ENCODE data around the gene CSNK1G1.
"Not testable (repeated sequence)": the region's sequence is repeated elsewhere in the genome, so short reads cannot be mapped to it uniquely, and the experiment has no call there.

CSNK1G1 gene

GRCh38 chr15:64233299-64233698 is 122.7 kb downstream of the CSNK1G1 start:
- Histone ChIP-seq H3K36me3 (ENCODE audit: control insufficient read depth, insufficient read depth, low read length) (no peaks in the 10 kb centered on the region), H3K4me3 (ENCODE audit: insufficient read depth, low read depth, low read length, poor library complexity, severe bottlenecking) (no peak overlapping the region), H3K9me3 (ENCODE audit: control insufficient read depth, low read length) (no peaks in the 10 kb centered on the region), H3K27me3 (replicated peaks; ENCODE audit: control insufficient read depth, insufficient read depth, low read length, poor library complexity, severe bottlenecking) (no peaks in the 10 kb centered on the region), H3K27ac (ENCODE audit: insufficient read depth, low read length, poor library complexity, severe bottlenecking) (no peak overlapping the region), H3K4me1 (ENCODE audit: control insufficient read depth, insufficient read depth, low read length, poor library complexity, severe bottlenecking) (no peaks in the 10 kb centered on the region)
- DNase-seq, result no peak

GRCh38 chr15:64232400-64232799 is 123.6 kb downstream of the CSNK1G1 start:
- Histone ChIP-seq H3K27me3 (replicated peaks; ENCODE audit: control insufficient read depth, insufficient read depth, low read length, poor library complexity, severe bottlenecking) (no peaks in the 10 kb centered on the region), H3K9me3 (ENCODE audit: control insufficient read depth, low read length) (no peaks in the 10 kb centered on the region), H3K4me1 (ENCODE audit: control insufficient read depth, insufficient read depth, low read length, poor library complexity, severe bottlenecking) (no peaks in the 10 kb centered on the region), H3K36me3 (ENCODE audit: control insufficient read depth, insufficient read depth, low read length) (no peaks in the 10 kb centered on the region), H3K4me3 (ENCODE audit: insufficient read depth, low read depth, low read length, poor library complexity, severe bottlenecking) (no peak overlapping the region), H3K27ac (ENCODE audit: insufficient read depth, low read length, poor library complexity, severe bottlenecking) (no peak overlapping the region)
- no peak for DNase-seq

GRCh38 chr15:64229129-64229724 is 126.7 kb downstream of the CSNK1G1 start:
- Histone ChIP-seq H3K4me1 (ENCODE audit: control insufficient read depth, insufficient read depth, low read length, poor library complexity, severe bottlenecking) (no peaks in the 10 kb centered on the region), H3K27ac (ENCODE audit: insufficient read depth, low read length, poor library complexity, severe bottlenecking) (no peak overlapping the region), H3K9me3 (ENCODE audit: control insufficient read depth, low read length) (no peaks in the 10 kb centered on the region), H3K36me3 (ENCODE audit: control insufficient read depth, insufficient read depth, low read length) (no peaks in the 10 kb centered on the region), H3K4me3 (ENCODE audit: insufficient read depth, low read depth, low read length, poor library complexity, severe bottlenecking) (no peak overlapping the region), H3K27me3 (replicated peaks; ENCODE audit: control insufficient read depth, insufficient read depth, low read length, poor library complexity, severe bottlenecking) (no peaks in the 10 kb centered on the region)
- no peak for DNase-seq

- Histone ChIP-seq H3K36me3 (ENCODE audit: control insufficient read depth, insufficient read depth, low read length) (no peaks in the 10 kb centered on the region), H3K27ac (ENCODE audit: insufficient read depth, low read length, poor library complexity, severe bottlenecking) (no peak overlapping the region), H3K4me1 (ENCODE audit: control insufficient read depth, insufficient read depth, low read length, poor library complexity, severe bottlenecking) (no peaks in the 10 kb centered on the region), H3K9me3 (ENCODE audit: control insufficient read depth, low read length) (no peaks in the 10 kb centered on the region), H3K4me3 (ENCODE audit: insufficient read depth, low read depth, low read length, poor library complexity, severe bottlenecking) (no peak overlapping the region), H3K27me3 (replicated peaks; ENCODE audit: control insufficient read depth, insufficient read depth, low read length, poor library complexity, severe bottlenecking) (no peaks in the 10 kb centered on the region)
- DNase-seq, result no peak
These were observed 130.2 kb downstream of the CSNK1G1 start for GRCh38 chr15:64225804-64226203.

- no peaks in the 10 kb centered on the region for H3K36me3 ChIP-seq (ENCODE audit: control insufficient read depth, insufficient read depth, low read length)
- no peak overlapping the region for H3K27ac ChIP-seq (ENCODE audit: insufficient read depth, low read length, poor library complexity, severe bottlenecking)
- H3K4me1 ChIP-seq (ENCODE audit: control insufficient read depth, insufficient read depth, low read length, poor library complexity, severe bottlenecking), result no peaks in the 10 kb centered on the region
- no peaks in the 10 kb centered on the region for H3K9me3 ChIP-seq (ENCODE audit: control insufficient read depth, low read length)
- no peak for DNase-seq
- H3K4me3 ChIP-seq (ENCODE audit: insufficient read depth, low read depth, low read length, poor library complexity, severe bottlenecking), result no peak overlapping the region
- H3K27me3 ChIP-seq (replicated peaks; ENCODE audit: control insufficient read depth, insufficient read depth, low read length, poor library complexity, severe bottlenecking), result no peaks in the 10 kb centered on the region
These were observed 131.5 kb downstream of the CSNK1G1 start for GRCh38 chr15:64224511-64224910.

- no peak overlapping the region for H3K4me3 ChIP-seq (ENCODE audit: insufficient read depth, low read depth, low read length, poor library complexity, severe bottlenecking)
- DNase-seq, result no peak
- H3K4me1 ChIP-seq (ENCODE audit: control insufficient read depth, insufficient read depth, low read length, poor library complexity, severe bottlenecking), result no peaks in the 10 kb centered on the region
- H3K9me3 ChIP-seq (ENCODE audit: control insufficient read depth, low read length), result no peaks in the 10 kb centered on the region
- no peaks in the 10 kb centered on the region for H3K36me3 ChIP-seq (ENCODE audit: control insufficient read depth, insufficient read depth, low read length)
- H3K27ac ChIP-seq (ENCODE audit: insufficient read depth, low read length, poor library complexity, severe bottlenecking), result no peak overlapping the region
- no peaks in the 10 kb centered on the region for H3K27me3 ChIP-seq (replicated peaks; ENCODE audit: control insufficient read depth, insufficient read depth, low read length, poor library complexity, severe bottlenecking)
These were observed 132.1 kb downstream of the CSNK1G1 start for GRCh38 chr15:64223882-64224281.

GRCh38 chr15:64222573-64223366 is 133.2 kb downstream of the CSNK1G1 start:
- no peak overlapping the region for H3K27ac ChIP-seq (ENCODE audit: insufficient read depth, low read length, poor library complexity, severe bottlenecking)
- no peaks in the 10 kb centered on the region for H3K27me3 ChIP-seq (replicated peaks; ENCODE audit: control insufficient read depth, insufficient read depth, low read length, poor library complexity, severe bottlenecking)
- DNase-seq, result no peak

GRCh38 chr15:64221911-64222310 is 134.1 kb downstream of the CSNK1G1 start:
- not testable (repeated sequence) for H3K9me3 ChIP-seq (ENCODE audit: control insufficient read depth, low read length); H3K27me3 ChIP-seq (replicated peaks; ENCODE audit: control insufficient read depth, insufficient read depth, low read length, poor library complexity, severe bottlenecking); DNase-seq; H3K4me1 ChIP-seq (ENCODE audit: control insufficient read depth, insufficient read depth, low read length, poor library complexity, severe bottlenecking); H3K36me3 ChIP-seq (ENCODE audit: control insufficient read depth, insufficient read depth, low read length); H3K27ac ChIP-seq (ENCODE audit: insufficient read depth, low read length, poor library complexity, severe bottlenecking); H3K4me3 ChIP-seq (ENCODE audit: insufficient read depth, low read depth, low read length, poor library complexity, severe bottlenecking)

More at GRCh38 chr15:64222573-64223366, 133.2 kb downstream of the CSNK1G1 start:
- H3K4me1 ChIP-seq (ENCODE audit: control insufficient read depth, insufficient read depth, low read length, poor library complexity, severe bottlenecking), result no peaks in the 10 kb centered on the region
- H3K36me3 ChIP-seq (ENCODE audit: control insufficient read depth, insufficient read depth, low read length), result no peaks in the 10 kb centered on the region
- H3K4me3 ChIP-seq (ENCODE audit: insufficient read depth, low read depth, low read length, poor library complexity, severe bottlenecking), result no peak overlapping the region
- H3K9me3 ChIP-seq (ENCODE audit: control insufficient read depth, low read length), result no peaks in the 10 kb centered on the region

GRCh38 chr15:64217429-64217750 is 138.6 kb downstream of the CSNK1G1 start:
- H3K4me1 ChIP-seq (ENCODE audit: control insufficient read depth, insufficient read depth, low read length, poor library complexity, severe bottlenecking); H3K27ac ChIP-seq (ENCODE audit: insufficient read depth, low read length, poor library complexity, severe bottlenecking); DNase-seq; H3K9me3 ChIP-seq (ENCODE audit: control insufficient read depth, low read length); H3K27me3 ChIP-seq (replicated peaks; ENCODE audit: control insufficient read depth, insufficient read depth, low read length, poor library complexity, severe bottlenecking); H3K4me3 ChIP-seq (ENCODE audit: insufficient read depth, low read depth, low read length, poor library complexity, severe bottlenecking): not testable (repeated sequence)
- H3K36me3 ChIP-seq (ENCODE audit: control insufficient read depth, insufficient read depth, low read length), result peaks cover 11% of the 10 kb centered on the region

GRCh38 chr15:64216730-64217428 is 139.1 kb downstream of the CSNK1G1 start:
- Histone ChIP-seq H3K4me3 (ENCODE audit: insufficient read depth, low read depth, low read length, poor library complexity, severe bottlenecking) (no peak overlapping the region), H3K4me1 (ENCODE audit: control insufficient read depth, insufficient read depth, low read length, poor library complexity, severe bottlenecking) (no peaks in the 10 kb centered on the region), H3K27me3 (replicated peaks; ENCODE audit: control insufficient read depth, insufficient read depth, low read length, poor library complexity, severe bottlenecking) (no peaks in the 10 kb centered on the region), H3K9me3 (ENCODE audit: control insufficient read depth, low read length) (no peaks in the 10 kb centered on the region), H3K27ac (ENCODE audit: insufficient read depth, low read length, poor library complexity, severe bottlenecking) (no peak overlapping the region), H3K36me3 (ENCODE audit: control insufficient read depth, insufficient read depth, low read length) (peaks cover 11% of the 10 kb centered on the region)
- no peak for DNase-seq
